HFF-Myc (cell line): ENCODE measurements around the gene SHD.
A peak's percentile ranks its signal among the peaks of the same experiment; 100 is the strongest.

Source experiments
- DNase-seq: peaks from one replicate; pipeline ENCODE4 v3.0.0-alpha.2; 2011; ENCODE audit warnings: low read depth; ENCODE audit errors: extremely low read depth
- H3K4me3 ChIP-seq: replicated peaks from 2 replicates; pipeline ENCODE4 v1.5.1; 2011; ENCODE audit warnings: low read depth, mild to moderate bottlenecking, control low read depth, low read length
- CTCF ChIP-seq: IDR thresholded peaks from 2 replicates; pipeline ENCODE4 v1.5.1; 2012; ENCODE audit warnings: mild to moderate bottlenecking, low read depth, low read length, control low read depth; ENCODE audit errors: missing control alignments

The SHD gene

GRCh38 chr19:4304538-4305256 lies 25.6 kb downstream of the SHD start, which contains the start of gene FSD1:
TSS of gene FSD1 (plus strand) at chr19:4304598. CDS start at chr19:4304747, 149 bp downstream.
- DNase-seq, result no peak
- TF ChIP-seq CTCF, result no peak
- H3K4me3 ChIP-seq, result peak within 1 kb of the TSS; percentile 35

- peak overlapping the region; percentile 35 for H3K4me3 ChIP-seq
- no peak for DNase-seq
- TF ChIP-seq CTCF, result no peak
These were observed 26.2 kb downstream of the SHD start for GRCh38 chr19:4305257-4305612.

- TF ChIP-seq CTCF, result no peak
- H3K4me3 ChIP-seq, result peak overlapping the region; percentile 35
- DNase-seq, result no peak
These were observed 26.6 kb downstream of the SHD start for GRCh38 chr19:4305659-4306058.

- DNase-seq, result no peak
- H3K4me3 ChIP-seq, result no peak overlapping the region
- TF ChIP-seq CTCF, result no peak
These were observed 31.4 kb downstream of the SHD start for GRCh38 chr19:4310247-4311121.

GRCh38 chr19:4313847-4314490 lies 34.9 kb downstream of the SHD start:
- no peak for TF ChIP-seq CTCF

GRCh38 chr19:4316956-4317355 lies 37.9 kb downstream of the SHD start:
- no peak for DNase-seq
- TF ChIP-seq CTCF, result no peak

More at GRCh38 chr19:4313847-4314490, 34.9 kb downstream of the SHD start:
- H3K4me3 ChIP-seq, result no peak overlapping the region
- no peak for DNase-seq

More at GRCh38 chr19:4316956-4317355, 37.9 kb downstream of the SHD start:
- H3K4me3 ChIP-seq, result no peak overlapping the region
